ENCODE results near the gene PQBP1. TPM values are rescaled to one million over a fixed set of nuclear protein-coding genes. Genes with fewer than 3 reads are reported as not detected.

PQBP1 gene
- total RNA-seq, 2 donors from 2014 or later, result 66.7 to 68.8 TPM

GRCh38 chrX:48891402-48892288, 6.1 kb upstream of the PQBP1 start:
- Mint-ChIP-seq H3K27ac (peak overlapping the region; percentile 41), H3K27me3 (no peaks in the 10 kb centered on the region), H3K4me3 (peak overlapping the region; percentile 97), H3K4me1 (peaks cover 13% of the 10 kb centered on the region), H3K36me3 (ENCODE audit: low read depth) (no peaks in the 10 kb centered on the region)
- H3K9me3 ChIP-seq (ENCODE audit: control insufficient read depth, low read length, poor library complexity, severe bottlenecking), result no peaks in the 10 kb centered on the region
- DNase-seq, result peak; percentile 60 to 70 (median 62)
- peak; percentile 92 for ATAC-seq

GRCh38 chrX:48892896-48893295, 4.8 kb upstream of the PQBP1 start:
- H3K9me3 ChIP-seq (ENCODE audit: control insufficient read depth, low read length, poor library complexity, severe bottlenecking), result no peaks in the 10 kb centered on the region
- Mint-ChIP-seq H3K4me3 (no peak overlapping the region), H3K36me3 (ENCODE audit: low read depth) (no peaks in the 10 kb centered on the region), H3K27me3 (no peaks in the 10 kb centered on the region), H3K27ac (no peak overlapping the region), H3K4me1 (peaks cover 19% of the 10 kb centered on the region)
- ATAC-seq (no peak), DNase-seq (no peak)

GRCh38 chrX:48893556-48894348, 4.0 kb upstream of the PQBP1 start:
- no peak for ATAC-seq
- Mint-ChIP-seq H3K4me1 (peaks cover 24% of the 10 kb centered on the region), H3K4me3 (no peak overlapping the region), H3K36me3 (ENCODE audit: low read depth) (no peaks in the 10 kb centered on the region), H3K27ac (no peak overlapping the region), H3K27me3 (no peaks in the 10 kb centered on the region)
- H3K9me3 ChIP-seq (ENCODE audit: control insufficient read depth, low read length, poor library complexity, severe bottlenecking), result no peaks in the 10 kb centered on the region
- no peak for DNase-seq

- no peaks in the 10 kb centered on the region for H3K27me3 Mint-ChIP-seq
These were observed 2.8 kb upstream of the PQBP1 start for GRCh38 chrX:48894891-48895290.

GRCh38 chrX:48896611-48897011, 1.1 kb upstream of the PQBP1 start:
- peak overlapping the region; percentile 93 for H3K27ac Mint-ChIP-seq
- H3K36me3 Mint-ChIP-seq (ENCODE audit: low read depth), result no peaks in the 10 kb centered on the region
- H3K9me3 ChIP-seq (ENCODE audit: control insufficient read depth, low read length, poor library complexity, severe bottlenecking), result no peaks in the 10 kb centered on the region
- H3K4me3 Mint-ChIP-seq, result peak overlapping the region; percentile 95
- H3K27me3 Mint-ChIP-seq, result no peaks in the 10 kb centered on the region
- DNase-seq, result no peak
- H3K4me1 Mint-ChIP-seq, result peaks cover 14% of the 10 kb centered on the region
- ATAC-seq, result no peak

More at GRCh38 chrX:48894891-48895290, 2.8 kb upstream of the PQBP1 start:
- no peaks in the 10 kb centered on the region for H3K9me3 ChIP-seq (ENCODE audit: control insufficient read depth, low read length, poor library complexity, severe bottlenecking)
- no peak for DNase-seq
- Mint-ChIP-seq H3K4me1 (peaks cover 24% of the 10 kb centered on the region), H3K27ac (no peak overlapping the region), H3K36me3 (ENCODE audit: low read depth) (no peaks in the 10 kb centered on the region), H3K4me3 (peak overlapping the region; percentile 75)
- no peak for ATAC-seq

- Mint-ChIP-seq H3K4me1 (peaks cover 11% of the 10 kb centered on the region), H3K27ac (peak overlapping the region; percentile 93), H3K36me3 (ENCODE audit: low read depth) (peaks cover 1% of the 10 kb centered on the region), H3K27me3 (no peaks in the 10 kb centered on the region), H3K4me3 (peak overlapping the region; percentile 95)
- no peaks in the 10 kb centered on the region for H3K9me3 ChIP-seq (ENCODE audit: control insufficient read depth, low read length, poor library complexity, severe bottlenecking)
- peak in 2 of 3 donors; percentile 48 to 60 for DNase-seq
- ATAC-seq, result peak; percentile 41
These were observed 539 bp upstream of the PQBP1 start for GRCh38 chrX:48897157-48897624.

GRCh38 chrX:48899078-48899410, 1.3 kb downstream of the PQBP1 start:
- Mint-ChIP-seq H3K27ac (no peak overlapping the region), H3K4me3 (peak overlapping the region; percentile 28), H3K36me3 (ENCODE audit: low read depth) (peaks cover 2% of the 10 kb centered on the region), H3K27me3 (no peaks in the 10 kb centered on the region), H3K4me1 (peaks cover 13% of the 10 kb centered on the region)
- DNase-seq (no peak), ATAC-seq (no peak)
- no peaks in the 10 kb centered on the region for H3K9me3 ChIP-seq (ENCODE audit: control insufficient read depth, low read length, poor library complexity, severe bottlenecking)

GRCh38 chrX:48901069-48901468, 3.3 kb downstream of the PQBP1 start:
- Mint-ChIP-seq H3K36me3 (ENCODE audit: low read depth) (peaks cover 2% of the 10 kb centered on the region), H3K27me3 (no peaks in the 10 kb centered on the region), H3K4me3 (no peak overlapping the region), H3K4me1 (peaks cover 13% of the 10 kb centered on the region), H3K27ac (peak overlapping the region; percentile 49)
- ATAC-seq (no peak), DNase-seq (no peak)
- no peaks in the 10 kb centered on the region for H3K9me3 ChIP-seq (ENCODE audit: control insufficient read depth, low read length, poor library complexity, severe bottlenecking)

- H3K36me3 Mint-ChIP-seq (ENCODE audit: low read depth), result peaks cover 2% of the 10 kb centered on the region
- H3K27me3 Mint-ChIP-seq, result no peaks in the 10 kb centered on the region
- peaks cover 10% of the 10 kb centered on the region for H3K4me1 Mint-ChIP-seq
- DNase-seq (no peak), ATAC-seq (no peak)
- no peaks in the 10 kb centered on the region for H3K9me3 ChIP-seq (ENCODE audit: control insufficient read depth, low read length, poor library complexity, severe bottlenecking)
- H3K27ac Mint-ChIP-seq, result peak overlapping the region; percentile 34
- H3K4me3 Mint-ChIP-seq, result no peak overlapping the region
These were observed 4.4 kb downstream of the PQBP1 start for GRCh38 chrX:48902135-48902534.

- Mint-ChIP-seq H3K27ac (peak overlapping the region; percentile 34), H3K4me1 (peaks cover 9% of the 10 kb centered on the region), H3K4me3 (no peak overlapping the region), H3K36me3 (ENCODE audit: low read depth) (peaks cover 2% of the 10 kb centered on the region), H3K27me3 (no peaks in the 10 kb centered on the region)
- ATAC-seq (no peak), DNase-seq (no peak)
- H3K9me3 ChIP-seq (ENCODE audit: control insufficient read depth, low read length, poor library complexity, severe bottlenecking), result no peaks in the 10 kb centered on the region
These were observed 5.0 kb downstream of the PQBP1 start for GRCh38 chrX:48902776-48903175.

- peak overlapping the region; percentile 15 for H3K4me3 Mint-ChIP-seq
- DNase-seq (no peak), ATAC-seq (no peak)
- no peaks in the 10 kb centered on the region for H3K9me3 ChIP-seq (ENCODE audit: control insufficient read depth, low read length, poor library complexity, severe bottlenecking)
- H3K4me1 Mint-ChIP-seq, result peaks cover 4% of the 10 kb centered on the region
- peaks cover 2% of the 10 kb centered on the region for H3K36me3 Mint-ChIP-seq (ENCODE audit: low read depth)
- no peaks in the 10 kb centered on the region for H3K27me3 Mint-ChIP-seq
- peak overlapping the region; percentile 34 for H3K27ac Mint-ChIP-seq
These were observed 5.6 kb downstream of the PQBP1 start for GRCh38 chrX:48903290-48903689.

- Mint-ChIP-seq H3K27me3 (no peaks in the 10 kb centered on the region), H3K36me3 (ENCODE audit: low read depth) (peaks cover 2% of the 10 kb centered on the region), H3K4me1 (peaks cover 2% of the 10 kb centered on the region), H3K27ac (no peak overlapping the region), H3K4me3 (no peak overlapping the region)
- no peak for DNase-seq
- no peaks in the 10 kb centered on the region for H3K9me3 ChIP-seq (ENCODE audit: control insufficient read depth, low read length, poor library complexity, severe bottlenecking)
- no peak for ATAC-seq
These were observed 6.5 kb downstream of the PQBP1 start for GRCh38 chrX:48904180-48904579.

GRCh38 chrX:48904626-48905025, 6.9 kb downstream of the PQBP1 start:
- no peaks in the 10 kb centered on the region for H3K9me3 ChIP-seq (ENCODE audit: control insufficient read depth, low read length, poor library complexity, severe bottlenecking)
- Mint-ChIP-seq H3K4me3 (no peak overlapping the region), H3K27ac (no peak overlapping the region), H3K4me1 (peaks cover 2% of the 10 kb centered on the region), H3K36me3 (ENCODE audit: low read depth) (peaks cover 2% of the 10 kb centered on the region), H3K27me3 (no peaks in the 10 kb centered on the region)
- ATAC-seq, result no peak
- no peak for DNase-seq

Measured in T-helper 17 cell (primary cell).